IMR-90 (cell line): ENCODE data around the gene FTO. TPM values are rescaled to one million over a fixed set of nuclear protein-coding genes. Genes with fewer than 3 reads are reported as not detected.

Experiments used
- ATAC-seq: fragments of 200-7000 bp; cut with Tn5 transposase; 2 replicates; pipeline ENCODE4 v1.9.1; 2020; ENCODE audit warnings: low read depth, mild to moderate bottlenecking, moderate library complexity
- BruUV-seq: library from RNA; stranded (reverse); fragments of 400-500 nt; replicated peaks from 2 replicates; lab custom pipeline; 2021; lab: Mats Ljungman, UMichigan
- CTCF ChIA-PET: fragments of 300-600 bp; formaldehyde crosslinking; extraction: SDS; loops from one replicate; lab custom pipeline; 2021; ENCODE audit warnings: antibody characterized with exemption; lab: Yijun Ruan, JAX
- POLR2A ChIA-PET: fragments of 300-600 bp; sonication (Branson Sonifier 250); formaldehyde crosslinking; loops from one replicate; lab custom pipeline; 2022; ENCODE audit warnings: antibody characterized with exemption; ENCODE audit not compliant: unreplicated experiment; lab: Charles Lee
- DNase-seq: peaks from one replicate; pipeline ENCODE4 v3.0.0; 2013
- H2AFZ ChIP-seq: replicated peaks from 2 replicates; pipeline ENCODE3; 2013; ENCODE audit warnings: low read length, mild to moderate bottlenecking; ENCODE audit not compliant: poor library complexity
- H2AK5ac ChIP-seq: 2 replicates; pipeline ENCODE4 v1.6.1; 2013; ENCODE audit warnings: low read depth, low read length, inconsistent platforms
- H2AK9ac ChIP-seq: replicated peaks from 2 replicates; pipeline ENCODE3; 2013; ENCODE audit warnings: mild to moderate bottlenecking, low read depth, low read length, moderate library complexity; ENCODE audit not compliant: poor library complexity
- H2BK120ac ChIP-seq: 2 replicates; pipeline ENCODE4 v1.6.1; 2013; ENCODE audit warnings: low read depth, low read length, inconsistent platforms
- H2BK15ac ChIP-seq: 3 replicates; pipeline ENCODE4 v1.6.1; 2013; ENCODE audit warnings: low read depth, low read length, inconsistent platforms
- H2BK20ac ChIP-seq: 2 replicates; pipeline ENCODE4 v1.6.1; 2013; ENCODE audit warnings: low read depth, mild to moderate bottlenecking, inconsistent platforms, low read length, moderate library complexity
- H2BK5ac ChIP-seq: 2 replicates; pipeline ENCODE4 v1.6.1; 2013; ENCODE audit warnings: mild to moderate bottlenecking, low read depth, low read length, inconsistent platforms; ENCODE audit not compliant: poor library complexity, severe bottlenecking
- H3K14ac ChIP-seq: replicated peaks from 2 replicates; pipeline ENCODE4 v1.6.1; 2013; ENCODE audit warnings: low read depth, low read length, inconsistent platforms
- H3K18ac ChIP-seq: 2 replicates; pipeline ENCODE4 v1.6.1; 2013; ENCODE audit warnings: low read depth, low read length, control low read depth
- H3K23ac ChIP-seq: 2 replicates; pipeline ENCODE4 v1.6.1; 2013; ENCODE audit warnings: low read depth, low read length, inconsistent platforms
- H3K27ac ChIP-seq: 2 replicates; pipeline ENCODE4 v1.5.1; 2013; ENCODE audit warnings: mild to moderate bottlenecking, control low read depth, low read length; ENCODE audit not compliant: insufficient read depth
- H3K27me3 ChIP-seq: 2 replicates; pipeline ENCODE4 v1.6.1; 2013; ENCODE audit warnings: low read length; ENCODE audit not compliant: control insufficient read depth, insufficient read depth
- H3K36me3 ChIP-seq: 2 replicates; pipeline ENCODE4 v1.6.1; 2013; ENCODE audit warnings: low read length, mixed read lengths; ENCODE audit not compliant: control insufficient read depth, insufficient read depth
- H3K4ac ChIP-seq: 2 replicates; pipeline ENCODE4 v1.6.1; 2013; ENCODE audit warnings: low read depth, low read length, inconsistent platforms
- H3K4me1 ChIP-seq: 2 replicates; pipeline ENCODE4 v1.6.1; 2013; ENCODE audit warnings: low read length, mixed read lengths; ENCODE audit not compliant: control insufficient read depth, insufficient read depth
- H3K4me2 ChIP-seq: 2 replicates; pipeline ENCODE4 v1.6.1; 2013; ENCODE audit warnings: low read depth, mild to moderate bottlenecking, control low read depth, low read length, moderate library complexity
- H3K4me3 ChIP-seq: 2 replicates; pipeline ENCODE4 v1.5.1; 2013; ENCODE audit warnings: low read depth, mild to moderate bottlenecking, control low read depth, low read length, moderate library complexity; ENCODE audit not compliant: insufficient read depth
- H3K56ac ChIP-seq: 2 replicates; pipeline ENCODE4 v1.6.1; 2013; ENCODE audit warnings: low read length, inconsistent platforms; ENCODE audit not compliant: insufficient read depth; ENCODE audit errors: extremely low read depth
- H3K79me1 ChIP-seq, 2 experiments: 2 replicates each; pipeline ENCODE4 v1.6.1; 2013; ENCODE audit warnings: low read length in 2 of 2, inconsistent platforms in 1 of 2, low read depth in 1 of 2
- H3K9ac ChIP-seq: 2 replicates; pipeline ENCODE4 v1.6.1; 2013; ENCODE audit warnings: low read depth, low read length, control low read depth
- H3K9me1 ChIP-seq: 2 replicates; pipeline ENCODE4 v1.6.1; 2013; ENCODE audit warnings: low read length, inconsistent platforms; ENCODE audit not compliant: insufficient read depth
- H3K9me3 ChIP-seq: 2 replicates; pipeline ENCODE4 v1.6.1; 2013; ENCODE audit warnings: low read length; ENCODE audit not compliant: control insufficient read depth, insufficient read depth
- H4K20me1 ChIP-seq: 2 replicates; pipeline ENCODE4 v1.6.1; 2013; ENCODE audit warnings: low read length, inconsistent platforms; ENCODE audit not compliant: insufficient read depth
- H4K5ac ChIP-seq: 2 replicates; pipeline ENCODE4 v1.6.1; 2013; ENCODE audit warnings: mild to moderate bottlenecking, low read depth, low read length, control low read depth
- H4K8ac ChIP-seq, 2 experiments: 2 replicates each; pipeline ENCODE4 v1.6.1; 2013; ENCODE audit warnings: low read depth in 2 of 2, low read length in 2 of 2, control low read depth in 1 of 2, inconsistent platforms in 1 of 2
- H4K91ac ChIP-seq: 2 replicates; pipeline ENCODE4 v1.6.1; 2013; ENCODE audit warnings: low read depth, low read length, inconsistent platforms; ENCODE audit not compliant: insufficient read depth
- CEBPB ChIP-seq: IDR thresholded peaks from 2 replicates; pipeline ENCODE4 v1.6.1; 2012; ENCODE audit warnings: low read depth, low read length, improper control_type of control experiment
- CHD1 ChIP-seq: IDR thresholded peaks from 2 replicates; pipeline ENCODE4 v1.6.1; 2012; ENCODE audit warnings: low read depth, low read length, improper control_type of control experiment
- CTCF ChIP-seq: conservative IDR thresholded peaks from 2 replicates; pipeline ENCODE4 v1.5.1; 2012; ENCODE audit warnings: mild to moderate bottlenecking, low read depth, low read length, improper control_type of control experiment
- FOS ChIP-seq: fragments of 150-350 bp; IDR thresholded peaks from 2 replicates; pipeline ENCODE4 v1.6.1; 2016; ENCODE audit warnings: low read depth, low read length
- RCOR1 ChIP-seq: IDR thresholded peaks from 2 replicates; pipeline ENCODE4 v1.6.1; 2012; ENCODE audit warnings: mild to moderate bottlenecking, low read length, improper control_type of control experiment; ENCODE audit not compliant: insufficient replicate concordance
- RFX5 ChIP-seq: IDR thresholded peaks from 2 replicates; pipeline ENCODE4 v1.8.0; 2012; ENCODE audit warnings: low read depth, mild to moderate bottlenecking, low read length, moderate library complexity
- SMC3 ChIP-seq: fragments of 150-350 bp; IDR thresholded peaks from 2 replicates; pipeline ENCODE4 v1.6.1; 2016; ENCODE audit warnings: low read depth, mild to moderate bottlenecking, antibody characterized with exemption, low read length, moderate library complexity
- USF2 ChIP-seq: fragments of 150-350 bp; IDR thresholded peaks from 2 replicates; pipeline ENCODE4 v1.6.1; 2017; ENCODE audit warnings: mild to moderate bottlenecking, antibody characterized with exemption, low read length, low read depth
- WGBS, 2 experiments: methylation state at CpG; one replicate each; pipeline versions ENCODE4 v1.1.5 to v1.1.7; 2013; ENCODE audit warnings: missing lambda C conversion rate in 2 of 2; ENCODE audit not compliant: insufficient read length in 1 of 2; ENCODE audit errors: extremely low coverage in 2 of 2; 5-methylcytosine and 5-hydroxymethylcytosine counted together
- dilution Hi-C: fragments of 300-500 bp; cut with HindIII; formaldehyde crosslinking; loops from one replicate; pipeline ENCODE4 v1.14.3; 2018; ENCODE audit warnings: low sequenced_read_pairs; ENCODE audit not compliant: unreplicated experiment
- in situ Hi-C: fragments of 300-500 bp; cut with MboI; formaldehyde crosslinking; loops from 3 replicates; pipeline ENCODE4 v1.14.3; 2019; ENCODE audit warnings: low sequenced_read_pairs, inconsistent platforms, mixed read lengths
- intact Hi-C: fragments of 100-400 bp; cut with micrococcal nuclease; formaldehyde crosslinking; loops from 2 replicates; pipeline ENCODE4 v1.10.0; 2022
- polyA plus RNA-seq, 3 experiments: library from polyadenylated mRNA; depleted of rRNA; stranded (reverse); fragments of >200 nt; gene quantifications; 2 replicates each; pipeline ENCODE4 v1.2.3, GENCODE V29; 2012; ENCODE audit warnings: low replicate concordance in 1 of 3
- total RNA-seq: library from RNA; depleted of rRNA; stranded (reverse); fragments of >200 nt; gene quantifications from 2 replicates; pipeline ENCODE4 v1.2.3, GENCODE V29; 2012

The FTO gene
- total and polyA plus RNA-seq, 2 of the 4 experiments (the other 2 are of a cell fraction): 70.3 to 132 TPM

GRCh38 chr16:54000361-54000760 lies 296.4 kb downstream of the FTO start:
- no peak overlapping the region for H4K91ac ChIP-seq
- no TSS peak for BruUV-seq
- no peaks in the 10 kb centered on the region for H3K27me3 ChIP-seq
- no peak overlapping the region for H3K4me3 ChIP-seq
- H3K36me3 ChIP-seq: no peaks in the 10 kb centered on the region
- no peak overlapping the region for H3K27ac ChIP-seq
- intact Hi-C loops: no loop called here
- H4K8ac ChIP-seq: no peak overlapping the region
- peaks cover 0 to 5% of the 10 kb centered on the region in 2 experiments; a peak in 2 of 4 replicates for H3K79me1 ChIP-seq
- H3K9me1 ChIP-seq: no peaks in the 10 kb centered on the region
- in situ Hi-C loops: no loop called here
- no peak overlapping the region for H3K18ac ChIP-seq
- H2BK120ac ChIP-seq: no peak overlapping the region
- no peak for ATAC-seq
- no peak overlapping the region for H2BK15ac ChIP-seq
- WGBS, 2 experiments: no CpG with 5 or more reads among the region's 5 CpGs
- H2BK5ac ChIP-seq: no peak overlapping the region
- H3K14ac ChIP-seq: no peak overlapping the region
- no peak overlapping the region for H2AK5ac ChIP-seq
- peaks cover 2% of the 10 kb centered on the region; the same call in 1 of the 2 replicates for H3K4me1 ChIP-seq
- CTCF ChIA-PET: no interaction called here
- H4K20me1 ChIP-seq: no peaks in the 10 kb centered on the region
- H3K4ac ChIP-seq: no peak overlapping the region
- no peak for DNase-seq
- H2AK9ac ChIP-seq: no peak overlapping the region
- no peak overlapping the region for H2BK20ac ChIP-seq
- H3K4me2 ChIP-seq: no peak overlapping the region
- TF ChIP-seq USF2: no peak
- no peak for TF ChIP-seq CHD1
- no peak for TF ChIP-seq FOS
- TF ChIP-seq SMC3: no peak
- TF ChIP-seq RCOR1: no peak
- TF ChIP-seq CTCF: no peak
- no peak for TF ChIP-seq RFX5
- no peak for TF ChIP-seq CEBPB
- POLR2A ChIA-PET: interaction anchor here (0.6 kb wide), 1 partner anchor 9 kb away, joined by 3 read pairs; no protein-coding TSS in a partner anchor
- dilution Hi-C loops: no loop called here
- H3K23ac ChIP-seq: no peak overlapping the region
- no peak overlapping the region for H4K5ac ChIP-seq
- H3K56ac ChIP-seq: no peak overlapping the region
- no peak overlapping the region for H3K9ac ChIP-seq
- no peak overlapping the region for H2AFZ ChIP-seq
- H3K9me3 ChIP-seq: no peaks in the 10 kb centered on the region
